Measurements from ENCODE around the gene NLK.

DNA sequence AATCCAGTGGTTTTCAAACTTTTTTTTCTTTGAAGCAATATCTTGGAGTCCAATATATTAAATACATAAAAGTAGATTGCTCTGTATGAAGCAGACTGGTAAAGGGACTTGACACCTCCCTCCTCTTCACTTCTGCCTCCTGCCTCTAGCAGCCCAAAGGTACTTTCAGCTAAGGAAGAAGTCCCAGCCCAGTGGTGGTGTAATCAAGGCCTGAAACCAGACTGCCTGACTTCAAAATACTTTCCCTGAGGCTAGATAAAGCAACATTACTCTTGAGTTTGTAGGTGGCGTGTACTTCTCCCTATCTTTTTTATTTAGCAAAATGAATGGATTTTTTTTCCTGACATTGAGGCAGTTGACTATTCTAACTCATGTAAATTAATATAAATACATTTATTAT, 154.2 kb downstream of the NLK start:
- TF ChIP-seq CTCF (conservative IDR thresholded peaks at IDR 0.05 in 1 of 2, IDR thresholded peaks at IDR 0.05 in 1 of 2; ENCODE audit: low read depth in 1 of 2, low read length in 2 of 2) (no peak), EZH2 (IDR thresholded peaks at IDR 0.05; ENCODE audit: low read length, missing control alignments) (no peak)

Data from fibroblast of lung (primary cell).